CD14-positive monocyte (primary cell): Measurements from ENCODE around the gene AFF1. TPM values are rescaled to one million over a fixed set of nuclear protein-coding genes. Genes with fewer than 3 reads are reported as not detected.

Experiments
- DNase-seq, 3 donors: peaks; one replicate each; pipeline ENCODE4 v3.0.0-alpha.2; 2011 to 2022
- H2AFZ ChIP-seq: 2 replicates; pipeline ENCODE4 v1.6.0; 2012; ENCODE audit warnings: mild to moderate bottlenecking, low read depth, low read length, inconsistent platforms; ENCODE audit not compliant: insufficient read depth, poor library complexity, severe bottlenecking
- H3K27ac ChIP-seq, 2 donors: 1 replicate in 1 of 2; 2 replicates in 1 of 2; pipeline ENCODE4 v1.5.1; 2012 to 2013; ENCODE audit warnings: low read length in 2 of 2, control low read depth in 1 of 2, inconsistent platforms in 1 of 2, low read depth in 1 of 2, mild to moderate bottlenecking in 1 of 2
- H3K27me3 ChIP-seq, 2 donors: one replicate each; pipeline versions ENCODE4 v1.6.0 to v1.6.1; 2011 to 2013; ENCODE audit warnings: low read length in 2 of 2; ENCODE audit not compliant: control insufficient read depth in 2 of 2, insufficient read depth in 2 of 2
- H3K36me3 ChIP-seq, 2 donors: replicated peaks in 1 of 2; 1 replicate in 1 of 2; 2 replicates in 1 of 2; pipeline versions ENCODE4 v1.5.1 to v1.6.1; 2012 to 2013; ENCODE audit warnings: low read length in 2 of 2, control low read depth in 1 of 2, inconsistent platforms in 1 of 2, mild to moderate bottlenecking in 1 of 2; ENCODE audit not compliant: insufficient read depth in 2 of 2, control insufficient read depth in 1 of 2
- H3K4me1 ChIP-seq, 2 donors: 1 replicate in 1 of 2; 2 replicates in 1 of 2; pipeline versions ENCODE4 v1.5.1 to v1.6.1; 2012 to 2013; ENCODE audit warnings: low read length in 2 of 2, control low read depth in 1 of 2, inconsistent platforms in 1 of 2, mild to moderate bottlenecking in 1 of 2, moderate library complexity in 1 of 2; ENCODE audit not compliant: insufficient read depth in 2 of 2, control insufficient read depth in 1 of 2
- H3K4me2 ChIP-seq: replicated peaks from 2 replicates; pipeline ENCODE3; 2012; ENCODE audit warnings: low read length, moderate library complexity, mild to moderate bottlenecking; ENCODE audit not compliant: poor library complexity, severe bottlenecking; ENCODE audit errors: extremely low read depth
- H3K4me3 ChIP-seq, 3 experiments: fragments of 200-600 bp in 1 of 3; sonication (generic) in 1 of 3; replicated peaks in 1 of 3; 1 replicate in 2 of 3; 2 replicates in 1 of 3; pipeline ENCODE4 v1.5.1; 2011 to 2013; ENCODE audit warnings: low read length in 3 of 3, mild to moderate bottlenecking in 3 of 3, control low read depth in 2 of 3, low read depth in 2 of 3, inconsistent platforms in 1 of 3, moderate library complexity in 1 of 3
- H3K79me2 ChIP-seq: 2 replicates; pipeline ENCODE4 v1.6.0; 2012; ENCODE audit warnings: mild to moderate bottlenecking, control low read depth, inconsistent platforms, low read length, moderate library complexity; ENCODE audit not compliant: insufficient read depth
- H3K9ac ChIP-seq: 2 replicates; pipeline ENCODE4 v1.6.0; 2017; ENCODE audit warnings: low read length, mild to moderate bottlenecking; ENCODE audit not compliant: insufficient read depth, poor library complexity, severe bottlenecking
- H3K9me3 ChIP-seq, 2 donors: replicated peaks in 1 of 2; 1 replicate in 1 of 2; 2 replicates in 1 of 2; pipeline versions ENCODE4 v1.5.1 to v1.6.1; 2012 to 2013; ENCODE audit warnings: low read length in 2 of 2, control low read depth in 1 of 2; ENCODE audit not compliant: control insufficient read depth in 1 of 2, insufficient read depth in 1 of 2
- H4K20me1 ChIP-seq: 2 replicates; pipeline ENCODE4 v1.6.0; 2012; ENCODE audit warnings: mild to moderate bottlenecking, low read length, control low read depth, moderate library complexity; ENCODE audit not compliant: insufficient read depth
- H3K27ac Mint-ChIP-seq, 7 donors: one replicate each; pipeline ENCODE4 v1.8.0; 2020; ENCODE audit warnings: mild to moderate bottlenecking in 7 of 7, mixed read lengths in 7 of 7, moderate library complexity in 6 of 7, inconsistent platforms in 2 of 7
- H3K27me3 Mint-ChIP-seq, 3 donors: one replicate each; pipeline ENCODE4 v1.8.0; 2021 to 2022; ENCODE audit warnings: low read depth in 3 of 3, mild to moderate bottlenecking in 3 of 3, mixed read lengths in 3 of 3, moderate library complexity in 3 of 3, inconsistent platforms in 1 of 3
- H3K36me3 Mint-ChIP-seq, 2 donors: one replicate each; pipeline ENCODE4 v1.8.0; 2020; ENCODE audit warnings: mixed read lengths in 2 of 2, inconsistent platforms in 1 of 2, mild to moderate bottlenecking in 1 of 2
- H3K4me1 Mint-ChIP-seq: one replicate; pipeline ENCODE4 v1.8.0; 2020; ENCODE audit warnings: mild to moderate bottlenecking, mixed read lengths
- H3K4me3 Mint-ChIP-seq, 2 donors: one replicate each; pipeline ENCODE4 v1.8.0; 2020; ENCODE audit warnings: mild to moderate bottlenecking in 2 of 2, mixed read lengths in 2 of 2, moderate library complexity in 1 of 2
- H3K9me3 Mint-ChIP-seq, 7 donors: one replicate each; pipeline ENCODE4 v1.8.0; 2020 to 2022; ENCODE audit warnings: mixed read lengths in 7 of 7, mild to moderate bottlenecking in 6 of 7, moderate library complexity in 6 of 7, inconsistent platforms in 2 of 7
- CTCF ChIP-seq: fragments of 200-600 bp; IDR thresholded peaks from one replicate; pipeline ENCODE4 v1.8.0; 2022; ENCODE audit warnings: antibody characterized with exemption, mild to moderate bottlenecking
- WGBS: methylation state at CpG from one replicate; pipeline ENCODE4 v1.1.5; 2013; ENCODE audit warnings: missing lambda C conversion rate; ENCODE audit not compliant: insufficient coverage; 5-methylcytosine and 5-hydroxymethylcytosine counted together
- intact Hi-C, 2 donors: fragments of 100-400 bp; cut with micrococcal nuclease; formaldehyde crosslinking; loops; one replicate each; pipeline versions ENCODE4 v1.15.0 to v1.15.1; 2023
- polyA plus RNA-seq, 3 donors: library from polyadenylated mRNA; depleted of rRNA in 1 of 3; unstranded in 2 of 3; stranded (reverse) in 1 of 3; fragments of 300-500 nt in 2 of 3; fragments of >200 nt in 1 of 3; fragmentation: Illumina TruSeq in 2 of 3; gene quantifications; 1 replicate in 2 of 3; 2 replicates in 1 of 3; pipeline ENCODE4 v1.2.3, GENCODE V29; 2012 to 2021

Gene AFF1
- polyA plus RNA-seq, 3 donors: 7.5 to 20.9 (median 16.3) TPM

GRCh38 chr4:87079967-87080366, 145.2 kb downstream of the AFF1 start:
- no peak for DNase-seq
- Mint-ChIP-seq H3K4me3 (no peak overlapping the region), H3K27me3 (no peaks in the 10 kb centered on the region), H3K27ac (peak overlapping the region in 1 of 7 donors; percentile 15), H3K4me1 (peaks cover 13% of the 10 kb centered on the region), H3K36me3 (peaks cover 10 to 11% of the 10 kb centered on the region in 2 donors), H3K9me3 (no peaks in the 10 kb centered on the region)
- Histone ChIP-seq H3K4me1 (no peaks in the 10 kb centered on the region), H4K20me1 (peaks cover 84% of the 10 kb centered on the region), H3K9ac (no peak overlapping the region), H3K9me3 (no peaks in the 10 kb centered on the region), H3K27ac (no peak overlapping the region), H2AFZ (no peak overlapping the region), H3K79me2 (peaks cover 81% of the 10 kb centered on the region), H3K27me3 (no peaks in the 10 kb centered on the region), H3K4me2 (no peak overlapping the region), H3K4me3 (no peak overlapping the region), H3K36me3 (peaks cover 0 to 5% of the 10 kb centered on the region in 2 donors)
- no peak for TF ChIP-seq CTCF
- intact Hi-C loops: no loop called here
- no CpG with 5 or more reads among the region's 2 CpGs for WGBS

- no peak overlapping the region for H3K9ac ChIP-seq
- no peak overlapping the region for H3K27ac ChIP-seq
- intact Hi-C loops: no loop called here
- no peaks in the 10 kb centered on the region for H3K9me3 Mint-ChIP-seq
- H3K27me3 Mint-ChIP-seq: no peaks in the 10 kb centered on the region
- peaks cover 80% of the 10 kb centered on the region for H4K20me1 ChIP-seq
- H3K4me2 ChIP-seq: no peak overlapping the region
- H3K4me3 ChIP-seq: no peak overlapping the region
- H3K4me1 ChIP-seq: no peaks in the 10 kb centered on the region
- H3K36me3 ChIP-seq: peaks cover 0 to 9% of the 10 kb centered on the region in 2 donors
- no peak overlapping the region for H2AFZ ChIP-seq
- WGBS: no CpG with 5 or more reads among the region's 3 CpGs
- H3K4me1 Mint-ChIP-seq: peaks cover 12% of the 10 kb centered on the region
- H3K79me2 ChIP-seq: peaks cover 76% of the 10 kb centered on the region
- no peaks in the 10 kb centered on the region for H3K27me3 ChIP-seq
- H3K9me3 ChIP-seq: no peaks in the 10 kb centered on the region
- TF ChIP-seq CTCF: no peak
- peaks cover 8 to 12% of the 10 kb centered on the region in 2 donors for H3K36me3 Mint-ChIP-seq
- no peak overlapping the region for H3K4me3 Mint-ChIP-seq
- no peak for DNase-seq
- H3K27ac Mint-ChIP-seq: peak overlapping the region in 1 of 7 donors; percentile 20
These were observed 145.7 kb downstream of the AFF1 start for GRCh38 chr4:87080462-87080861.
